GM12878 (cell line): ENCODE results near the gene ANKRD24. TPM values are rescaled to one million over a fixed set of nuclear protein-coding genes. Genes with fewer than 3 reads are reported as not detected.

Experiments used
- ATF3 ChIP-seq: IDR thresholded peaks from 2 replicates; pipeline ENCODE4 v1.6.1; 2011; ENCODE audit warnings: low read depth, mild to moderate bottlenecking, low read length, moderate library complexity, borderline replicate concordance; ENCODE audit errors: extremely low read depth
- BCL11A ChIP-seq: IDR thresholded peaks from 2 replicates; pipeline ENCODE4 v1.6.1; 2011; ENCODE audit warnings: low read depth, low read length
- CBX3 ChIP-seq: fragments of 200-600 bp; sonication (generic); IDR thresholded peaks from 2 replicates; pipeline ENCODE4 v1.6.1; 2016; ENCODE audit warnings: low read depth, borderline replicate concordance
- CTCF ChIP-seq, 3 experiments: IDR thresholded peaks in 2 of 3; conservative IDR thresholded peaks in 1 of 3; 2 replicates each; pipeline ENCODE4 v1.5.1; 2011; ENCODE audit warnings: low read depth in 3 of 3, low read length in 3 of 3, mild to moderate bottlenecking in 3 of 3, control low read depth in 2 of 3, moderate library complexity in 2 of 3, inconsistent platforms in 1 of 3, mixed read lengths in 1 of 3; ENCODE audit not compliant: control insufficient read depth in 2 of 3, insufficient read depth in 1 of 3; ENCODE audit errors: extremely low read depth in 1 of 3
- FOXM1 ChIP-seq: IDR thresholded peaks from 2 replicates; pipeline ENCODE4 v1.6.1; 2012; ENCODE audit warnings: low read depth, mild to moderate bottlenecking, inconsistent platforms, low read length, moderate library complexity
- HCFC1 ChIP-seq: fragments of 150-350 bp; IDR thresholded peaks from 2 replicates; pipeline ENCODE4 v1.6.1; 2014; ENCODE audit warnings: low read length
- HSF1 ChIP-seq: fragments of 150-350 bp; IDR thresholded peaks from 2 replicates; pipeline ENCODE4 v1.6.1; 2014; ENCODE audit warnings: mild to moderate bottlenecking, low read depth, low read length
- KDM1A ChIP-seq: fragments of 200-600 bp; sonication (generic); IDR thresholded peaks from 2 replicates; pipeline ENCODE4 v1.6.1; 2016; ENCODE audit warnings: borderline replicate concordance
- LARP7 ChIP-seq: fragments of 450-650 bp; IDR thresholded peaks from 2 replicates; pipeline ENCODE4 v1.6.1; 2017; ENCODE audit warnings: mild to moderate bottlenecking
- MLLT1 ChIP-seq: fragments of 450-650 bp; IDR thresholded peaks from 2 replicates; pipeline ENCODE4 v1.6.1; 2016; ENCODE audit warnings: mild to moderate bottlenecking
- PAX8 ChIP-seq: fragments of 450-650 bp; IDR thresholded peaks from 2 replicates; pipeline ENCODE4 v1.6.1; 2017; ENCODE audit warnings: mild to moderate bottlenecking, moderate library complexity
- POLR2AphosphoS5 ChIP-seq: IDR thresholded peaks from 2 replicates; pipeline ENCODE4 v1.6.1; 2011; ENCODE audit warnings: mild to moderate bottlenecking, low read length, inconsistent platforms
- RELB ChIP-seq: fragments of 450-650 bp; IDR thresholded peaks from 2 replicates; pipeline ENCODE4 v1.6.1; 2017; ENCODE audit warnings: low read depth, mild to moderate bottlenecking, moderate library complexity
- SMAD1 ChIP-seq: fragments of 450-650 bp; IDR thresholded peaks from 2 replicates; pipeline ENCODE4 v1.6.1; 2018; ENCODE audit warnings: mild to moderate bottlenecking, low read depth; ENCODE audit not compliant: partially characterized antibody
- SP1 ChIP-seq: IDR thresholded peaks from one replicate; pipeline ENCODE4 v1.6.1; 2011; ENCODE audit warnings: low read depth, low read length
- SUPT20H ChIP-seq: IDR thresholded peaks from 2 replicates; pipeline ENCODE4 v1.6.1; 2011; ENCODE audit warnings: low read depth, mild to moderate bottlenecking, low read length, moderate library complexity, borderline replicate concordance; ENCODE audit not compliant: control insufficient read depth
- TCF3 ChIP-seq: IDR thresholded peaks from 2 replicates; pipeline ENCODE4 v1.6.1; 2012; ENCODE audit warnings: low read depth, mild to moderate bottlenecking, low read length, borderline replicate concordance; ENCODE audit not compliant: insufficient read depth
- ZNF384 ChIP-seq: IDR thresholded peaks from 2 replicates; pipeline ENCODE4 v1.6.1; 2012; ENCODE audit warnings: low read depth, mild to moderate bottlenecking, low read length, improper control_type of control experiment, borderline replicate concordance
- ZSCAN29 ChIP-seq: fragments of 450-650 bp; IDR thresholded peaks from 2 replicates; pipeline ENCODE4 v1.6.1; 2017; ENCODE audit warnings: mild to moderate bottlenecking, moderate library complexity
- ZZZ3 ChIP-seq: IDR thresholded peaks from 2 replicates; pipeline ENCODE4 v1.6.1; 2011; ENCODE audit warnings: low read depth; ENCODE audit not compliant: control insufficient read depth, insufficient read length
- polyA plus RNA-seq, 11 experiments: library from polyadenylated mRNA; depleted of rRNA in 4 of 11; unstranded in 6 of 11; stranded (reverse) in 5 of 11; fragments of >200 nt; fragmentation: Nextera tagmentation in 4 of 11; fragmentation: Illumina TruSeq in 1 of 11; extraction: Ambion mirVana in 4 of 11; extraction: Trizol in 1 of 11; gene quantifications; 1 replicate in 1 of 11; 2 replicates in 10 of 11; pipeline versions ENCODE4 v1.2.1 to v1.2.3, GENCODE V29; 2011 to 2016; ENCODE audit warnings: inconsistent platforms in 2 of 11, missing spikeins in 2 of 11, low read depth in 1 of 11
- total RNA-seq, 4 experiments: library from RNA; depleted of rRNA in 3 of 4; stranded (reverse); fragments of >200 nt in 3 of 4; fragmentation: Illumina TruSeq in 1 of 4; extraction: Trizol in 1 of 4; gene quantifications; 2 replicates each; pipeline versions ENCODE4 v1.2.1 to v1.2.3, GENCODE V29; 2013 to 2021

Gene ANKRD24
- total and polyA plus RNA-seq, 10 of the 15 experiments (the other 5 are each of a cell fraction or from before 2014, with no cell fraction given): 0.02 to 0.59 (median 0.35) TPM; not detected in 1

GRCh38 chr19:4186087-4186993, 3.9 kb downstream of the ANKRD24 start (continued):
- TF ChIP-seq KDM1A (no peak), CBX3 (no peak), BCL11A (no peak), CTCF (IDR thresholded peaks at IDR 0.05 in 2 of 3, conservative IDR thresholded peaks at IDR 0.05 in 1 of 3; ENCODE audit: control insufficient read depth in 2 of 3, extremely low read depth in 1 of 3, insufficient read depth in 1 of 3, low read depth in 3 of 3, low read length in 3 of 3) (peak; percentile 76 to 95 (median 86)), TCF3 (no peak), ZNF384 (no peak), SP1 (peak; percentile 13), SMAD1 (no peak), ATF3 (no peak), MLLT1 (no peak), ZSCAN29 (no peak), LARP7 (0 out of 2 replicates have a peak, but pooled peaks have one; percentile 26), HSF1 (no peak), PAX8 (no peak), POLR2AphosphoS5 (no peak), HCFC1 (no peak), ZZZ3 (no peak), FOXM1 (no peak), RELB (no peak), SUPT20H (no peak)
